Breast epithelium (tissue), 4 donors: ENCODE data around the gene KCNJ4. TPM values are rescaled to one million over a fixed set of nuclear protein-coding genes. Genes with fewer than 3 reads are reported as not detected.
A peak's percentile ranks its signal among the peaks of the same experiment; 100 is the strongest.

Source experiments
- DNase-seq, 2 donors: peaks; one replicate each; pipeline ENCODE4 v3.0.0-alpha.2; 2019; ENCODE audit warnings: low spot score in 2 of 2
- H3K27ac ChIP-seq, 2 donors: fragments of 200-600 bp; sonication (generic) in 1 of 2; one replicate each; pipeline ENCODE4 v1.5.1; 2016 to 2019; ENCODE audit warnings: mild to moderate bottlenecking in 1 of 2
- H3K27me3 ChIP-seq, 2 donors: fragments of 200-600 bp; sonication (generic) in 1 of 2; one replicate each; pipeline versions ENCODE4 v1.5.1 to v1.6.0; 2017 to 2019; ENCODE audit warnings: control low read depth in 1 of 2, mild to moderate bottlenecking in 1 of 2
- H3K36me3 ChIP-seq: fragments of 200-600 bp; one replicate; pipeline ENCODE4 v1.5.1; 2019
- H3K4me1 ChIP-seq, 2 donors: fragments of 200-600 bp; sonication (generic); one replicate each; pipeline ENCODE4 v1.5.1; 2016 to 2019; ENCODE audit warnings: control low read depth in 1 of 2
- H3K4me3 ChIP-seq, 3 donors: fragments of 200-600 bp; sonication (generic); 1 replicate in 2 of 3; 2 replicates in 1 of 3; pipeline ENCODE4 v1.5.1; 2016 to 2019; ENCODE audit warnings: mild to moderate bottlenecking in 3 of 3, moderate library complexity in 2 of 3
- H3K9me3 ChIP-seq, 2 donors: fragments of 200-600 bp; sonication (generic) in 1 of 2; one replicate each; pipeline ENCODE4 v1.5.1; 2016 to 2019; ENCODE audit warnings: control low read depth in 1 of 2
- POLR2A ChIP-seq: fragments of 450-650 bp; IDR thresholded peaks from one replicate; pipeline ENCODE4 v1.6.1; 2016; ENCODE audit warnings: antibody characterized with exemption, mild to moderate bottlenecking, moderate library complexity
- POLR2AphosphoS5 ChIP-seq, 3 donors: sonication (generic); formaldehyde crosslinking; IDR thresholded peaks; one replicate each; pipeline ENCODE4 v1.6.1; 2017; ENCODE audit warnings: antibody characterized with exemption in 3 of 3
- intact Hi-C: fragments of 100-400 bp; cut with DNase I; formaldehyde crosslinking; loops from one replicate; pipeline ENCODE4 v1.15.1; 2023; ENCODE audit warnings: low total_unique reads
- total RNA-seq, 3 donors: library from RNA; depleted of rRNA; stranded (reverse); fragments of >200 nt; gene quantifications; one replicate each; pipeline ENCODE4 v1.1.0, GENCODE V29; 2016
- TF ChIP-seq, protein P1 (sequence below), 3 donors: fragments of 450-650 bp; IDR thresholded peaks; one replicate each; pipeline ENCODE4 v1.5.1; 2016 to 2017; ENCODE audit warnings: antibody characterized with exemption in 3 of 3, mild to moderate bottlenecking in 3 of 3, moderate library complexity in 3 of 3

KCNJ4 gene
- total RNA-seq, 3 donors from 2014 or later = not detected

DNA sequence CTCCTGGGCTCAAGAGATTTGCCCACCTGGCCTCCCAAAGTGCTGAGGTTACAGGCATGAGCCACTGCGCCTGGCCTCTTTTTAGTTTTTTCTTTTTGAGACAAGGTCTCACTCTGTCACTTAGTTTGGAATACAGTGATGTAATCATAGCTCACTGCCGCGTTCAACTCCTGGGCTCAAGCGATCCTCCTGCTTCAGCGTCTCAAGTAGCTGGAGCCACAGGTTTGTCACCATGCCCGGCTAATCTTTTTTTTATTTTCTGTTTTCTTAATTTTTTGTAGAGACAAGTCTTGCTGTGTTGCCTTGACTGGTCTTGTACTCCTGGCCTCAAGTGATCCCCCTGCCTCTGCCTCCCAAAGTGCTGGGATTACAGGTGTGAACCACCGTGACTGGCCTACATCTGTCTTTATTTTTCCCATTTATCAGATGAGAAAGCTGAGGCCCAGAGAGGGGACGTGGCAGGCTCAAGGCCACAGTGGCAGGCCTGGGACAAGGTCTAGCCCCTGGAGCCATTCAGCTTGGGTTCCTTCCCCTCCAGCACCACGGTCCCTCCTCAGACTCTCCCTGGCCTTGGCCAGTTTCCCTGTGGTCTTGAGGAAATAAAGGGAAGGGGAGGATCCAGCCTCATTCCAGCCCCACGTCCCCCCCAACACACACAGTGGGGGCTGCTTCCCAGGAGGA is 10.1 kb upstream of the KCNJ4 start:
- Histone ChIP-seq H3K4me1 (no peaks in the 10 kb centered on the region), H3K9me3 (no peaks in the 10 kb centered on the region), H3K27ac (no peak overlapping the region), H3K4me3 (no peak overlapping the region), H3K27me3 (peaks cover 0 to 6% of the 10 kb centered on the region in 2 donors), H3K36me3 (no peaks in the 10 kb centered on the region)
- intact Hi-C loops = no loop called here
- TF ChIP-seq, protein P1, sequence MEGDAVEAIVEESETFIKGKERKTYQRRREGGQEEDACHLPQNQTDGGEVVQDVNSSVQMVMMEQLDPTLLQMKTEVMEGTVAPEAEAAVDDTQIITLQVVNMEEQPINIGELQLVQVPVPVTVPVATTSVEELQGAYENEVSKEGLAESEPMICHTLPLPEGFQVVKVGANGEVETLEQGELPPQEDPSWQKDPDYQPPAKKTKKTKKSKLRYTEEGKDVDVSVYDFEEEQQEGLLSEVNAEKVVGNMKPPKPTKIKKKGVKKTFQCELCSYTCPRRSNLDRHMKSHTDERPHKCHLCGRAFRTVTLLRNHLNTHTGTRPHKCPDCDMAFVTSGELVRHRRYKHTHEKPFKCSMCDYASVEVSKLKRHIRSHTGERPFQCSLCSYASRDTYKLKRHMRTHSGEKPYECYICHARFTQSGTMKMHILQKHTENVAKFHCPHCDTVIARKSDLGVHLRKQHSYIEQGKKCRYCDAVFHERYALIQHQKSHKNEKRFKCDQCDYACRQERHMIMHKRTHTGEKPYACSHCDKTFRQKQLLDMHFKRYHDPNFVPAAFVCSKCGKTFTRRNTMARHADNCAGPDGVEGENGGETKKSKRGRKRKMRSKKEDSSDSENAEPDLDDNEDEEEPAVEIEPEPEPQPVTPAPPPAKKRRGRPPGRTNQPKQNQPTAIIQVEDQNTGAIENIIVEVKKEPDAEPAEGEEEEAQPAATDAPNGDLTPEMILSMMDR (IDR thresholded peaks at IDR 0.05) = no peak
- TF ChIP-seq POLR2A (no peak), POLR2AphosphoS5 (IDR thresholded peaks at IDR 0.05) (no peak)
- DNase-seq = no peak

DNA sequence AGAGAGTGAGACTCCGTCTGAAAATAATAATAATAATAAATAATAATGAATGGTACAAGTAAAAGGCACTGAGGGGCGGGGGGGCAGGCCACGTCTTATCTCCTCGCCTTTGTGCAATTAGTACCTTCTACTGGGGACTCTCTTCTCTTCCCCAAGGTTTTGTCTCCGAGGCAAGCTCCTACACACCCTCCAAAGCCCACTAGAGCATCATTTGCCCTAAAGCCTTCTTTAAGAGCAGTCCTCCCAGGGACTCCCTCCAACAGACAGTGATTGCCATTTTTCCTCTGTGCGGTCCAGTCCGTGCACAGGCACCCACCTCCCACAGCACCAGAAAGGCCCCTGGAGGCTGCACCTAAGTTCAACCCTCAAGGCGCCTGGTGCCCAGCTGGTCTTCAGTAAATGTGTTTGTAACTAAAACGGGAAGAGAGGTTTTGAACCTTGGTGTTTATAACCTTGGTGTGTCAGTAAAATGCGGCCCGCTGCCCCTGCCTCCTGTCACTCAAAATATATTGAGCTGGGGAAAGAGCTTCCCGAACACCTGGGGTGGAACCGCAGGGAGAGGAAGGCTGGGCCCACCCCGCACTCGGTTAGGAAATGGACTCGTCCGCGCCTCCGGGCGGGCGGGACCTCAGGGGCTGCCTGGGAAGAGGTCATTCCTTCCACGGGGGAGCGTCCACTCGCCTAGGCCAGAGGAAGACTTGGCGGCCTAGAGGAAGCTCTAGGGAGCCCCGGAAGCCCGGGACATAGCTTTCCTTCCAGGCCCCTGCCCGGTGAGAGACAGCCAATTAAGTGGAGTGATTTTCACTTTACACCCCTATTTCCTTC is 8.2 kb upstream of the KCNJ4 start:
- Histone ChIP-seq H3K36me3 (no peaks in the 10 kb centered on the region), H3K4me1 (no peaks in the 10 kb centered on the region), H3K27ac (no peak overlapping the region), H3K9me3 (no peaks in the 10 kb centered on the region), H3K4me3 (no peak overlapping the region), H3K27me3 (peaks cover 0 to 22% of the 10 kb centered on the region in 2 donors)
- intact Hi-C loops = no loop called here
- no peak for TF ChIP-seq POLR2A
- no peak for TF ChIP-seq POLR2AphosphoS5 (IDR thresholded peaks at IDR 0.05)
- TF ChIP-seq, protein P1 (IDR thresholded peaks at IDR 0.05) = no peak
- no peak for DNase-seq

DNA sequence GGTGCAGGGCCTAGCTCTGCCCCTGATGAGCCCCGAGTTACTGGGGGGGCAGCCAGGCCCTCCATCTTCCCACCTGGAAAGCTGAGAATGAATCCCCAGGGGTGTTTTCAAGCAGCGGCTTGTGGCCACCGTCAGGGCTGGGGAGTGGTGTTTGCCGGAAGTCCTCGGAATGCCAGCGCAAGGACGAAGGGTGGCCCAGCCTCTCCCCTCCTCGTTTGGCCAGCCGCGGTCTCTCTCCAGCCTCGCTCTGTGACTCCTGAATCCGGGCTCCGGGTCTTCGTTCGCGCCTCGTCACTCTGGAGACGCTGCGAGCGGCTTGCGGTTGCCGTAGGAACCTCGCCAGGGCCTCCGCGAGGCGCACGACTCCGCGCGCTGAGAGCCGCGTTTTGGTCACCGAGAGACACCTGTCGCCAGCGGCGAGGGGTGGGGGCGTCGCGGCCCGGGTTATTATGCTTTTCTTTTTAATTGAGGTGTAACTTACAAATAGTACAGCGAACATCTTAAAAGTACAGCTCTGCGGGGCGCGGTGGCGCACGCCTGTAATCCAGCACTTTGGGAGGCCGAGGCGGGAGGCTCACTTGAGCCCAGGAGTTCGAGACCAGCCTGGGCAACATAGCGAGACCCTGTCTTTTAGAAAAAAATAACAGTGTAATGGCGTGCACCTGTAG is 6.5 kb upstream of the KCNJ4 start:
- Histone ChIP-seq H3K9me3 (no peaks in the 10 kb centered on the region), H3K36me3 (no peaks in the 10 kb centered on the region), H3K4me1 (no peaks in the 10 kb centered on the region), H3K27me3 (peaks cover 0 to 23% of the 10 kb centered on the region in 2 donors), H3K4me3 (peak overlapping the region in 2 of 3 donors; percentile 24 to 53), H3K27ac (no peak overlapping the region)
- no peak for TF ChIP-seq POLR2A
- peak in 1 of 3 donors; percentile 32 for TF ChIP-seq POLR2AphosphoS5 (IDR thresholded peaks at IDR 0.05)
- DNase-seq = peak; percentile 70 to 83
- intact Hi-C loops = no loop called here

DNA sequence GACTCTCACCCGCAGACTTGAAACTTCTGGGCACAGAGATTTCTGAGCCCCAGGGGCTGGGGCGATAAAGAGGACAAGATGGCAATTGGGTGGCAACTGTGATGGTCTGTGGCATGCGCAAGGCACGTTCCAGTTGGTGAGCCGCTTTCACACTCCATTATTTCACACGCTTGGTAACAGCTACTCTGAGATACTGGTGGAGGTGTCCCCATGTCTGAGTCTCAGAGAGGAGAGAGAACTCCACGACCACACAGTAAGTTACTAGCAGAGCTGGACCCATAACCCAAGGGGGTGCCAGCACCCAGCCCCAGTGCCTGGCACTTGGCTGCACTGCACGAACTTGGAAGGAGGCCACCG is 6.0 kb upstream of the KCNJ4 start:
- Histone ChIP-seq H3K36me3 (no peaks in the 10 kb centered on the region), H3K4me3 (peak overlapping the region in 2 of 3 donors; percentile 24 to 53), H3K27me3 (peaks cover under 1 to 28% of the 10 kb centered on the region in 2 donors), H3K27ac (no peak overlapping the region), H3K4me1 (no peaks in the 10 kb centered on the region), H3K9me3 (no peaks in the 10 kb centered on the region)
- DNase-seq = no peak
- intact Hi-C loops = no loop called here
- TF ChIP-seq POLR2AphosphoS5 (IDR thresholded peaks at IDR 0.05) (no peak), POLR2A (no peak)
- TF ChIP-seq, protein P1 (IDR thresholded peaks at IDR 0.05) = no peak

DNA sequence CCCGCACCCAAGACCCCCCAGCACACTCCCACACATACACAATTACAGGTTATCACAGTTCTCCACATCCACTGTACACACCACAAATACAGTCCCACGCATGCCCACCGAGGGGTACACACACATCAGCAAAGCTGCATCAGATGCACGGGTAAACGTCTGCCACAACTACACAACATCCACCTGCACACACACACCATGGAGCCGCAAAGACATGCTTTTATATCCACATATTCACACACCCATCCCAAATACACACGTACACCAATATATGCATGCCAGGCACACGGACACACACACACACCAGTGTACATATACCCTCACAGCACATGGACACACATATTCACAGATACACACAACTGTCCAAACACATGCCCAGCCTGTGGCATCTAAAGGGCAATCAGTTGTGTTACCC is 5.4 kb upstream of the KCNJ4 start:
- no peak overlapping the region for H3K4me3 ChIP-seq
- no peak for DNase-seq
- H3K4me1 ChIP-seq = no peaks in the 10 kb centered on the region
- H3K27ac ChIP-seq = no peak overlapping the region
- peaks cover 5 to 34% of the 10 kb centered on the region in 2 donors for H3K27me3 ChIP-seq
- no peaks in the 10 kb centered on the region for H3K9me3 ChIP-seq
- TF ChIP-seq, protein P1 (IDR thresholded peaks at IDR 0.05) = no peak
- TF ChIP-seq POLR2A (no peak), POLR2AphosphoS5 (IDR thresholded peaks at IDR 0.05) (no peak)
- no peaks in the 10 kb centered on the region for H3K36me3 ChIP-seq
- intact Hi-C loops = no loop called here
